DOHH2 (cell line): Measurements from ENCODE around the gene MTO1.

Experiments used
- H3F3A ChIP-seq: fragments of 200-600 bp; sonication (generic), shearing (Covaris generic); 2 replicates; pipeline ENCODE4 v1.6.0; 2016; ENCODE audit warnings: antibody characterized with exemption, mild to moderate bottlenecking; ENCODE audit not compliant: control insufficient read depth, insufficient read depth
- H3K27ac ChIP-seq: fragments of 200-600 bp; sonication (generic); 2 replicates; pipeline ENCODE4 v1.5.1; 2014; ENCODE audit warnings: low read depth, mild to moderate bottlenecking, low read length, moderate library complexity
- H3K27me3 ChIP-seq: fragments of 200-600 bp; sonication (generic); 2 replicates; pipeline ENCODE4 v1.6.1; 2014; ENCODE audit warnings: mild to moderate bottlenecking, low read length, mixed read lengths; ENCODE audit not compliant: control insufficient read depth
- H3K36me3 ChIP-seq: fragments of 200-600 bp; sonication (generic); 2 replicates; pipeline ENCODE4 v1.6.1; 2014; ENCODE audit warnings: mild to moderate bottlenecking, low read length, moderate library complexity, mixed read lengths; ENCODE audit not compliant: control insufficient read depth
- H3K4me1 ChIP-seq: fragments of 200-600 bp; sonication (generic); 2 replicates; pipeline ENCODE4 v1.6.1; 2014; ENCODE audit warnings: mild to moderate bottlenecking, low read length, mixed read lengths; ENCODE audit not compliant: control insufficient read depth
- H3K4me2 ChIP-seq: fragments of 200-600 bp; sonication (generic); 2 replicates; pipeline ENCODE4 v1.6.0; 2014; ENCODE audit warnings: mild to moderate bottlenecking, low read length, moderate library complexity
- H3K4me3 ChIP-seq: fragments of 200-600 bp; sonication (generic); 2 replicates; pipeline ENCODE4 v1.5.1; 2014; ENCODE audit warnings: mild to moderate bottlenecking, low read length, mixed read lengths
- H3K79me2 ChIP-seq: fragments of 200-600 bp; sonication (generic); 2 replicates; pipeline ENCODE4 v1.6.1; 2014; ENCODE audit warnings: mild to moderate bottlenecking, low read length, mixed read lengths; ENCODE audit not compliant: control insufficient read depth
- H3K9me2 ChIP-seq: fragments of 200-600 bp; sonication (generic); replicated peaks from 2 replicates; pipeline ENCODE4 v1.6.1; 2014; ENCODE audit warnings: mild to moderate bottlenecking, low read length, mixed read lengths; ENCODE audit not compliant: control insufficient read depth
- H3K9me3 ChIP-seq: fragments of 200-600 bp; sonication (generic); 2 replicates; pipeline ENCODE4 v1.6.1; 2014; ENCODE audit warnings: antibody characterized with exemption, low read length, mixed read lengths; ENCODE audit not compliant: control insufficient read depth, insufficient read depth
- H4K20me1 ChIP-seq: fragments of 200-600 bp; sonication (generic); 2 replicates; pipeline ENCODE4 v1.6.0; 2014; ENCODE audit warnings: low read depth, mild to moderate bottlenecking, antibody characterized with exemption, low read length, moderate library complexity; ENCODE audit not compliant: control insufficient read depth, insufficient read depth
- EZH2phosphoT487 ChIP-seq: fragments of 200-600 bp; sonication (generic); IDR thresholded peaks from 2 replicates; pipeline ENCODE4 v1.6.1; 2017; ENCODE audit warnings: borderline replicate concordance, mild to moderate bottlenecking, antibody characterized with exemption, low read length, moderate library complexity, mixed read lengths
- TF ChIP-seq, protein P1 (sequence below): fragments of 200-600 bp; sonication (generic); IDR thresholded peaks from one replicate; pipeline ENCODE4 v1.5.1; 2014; ENCODE audit warnings: antibody characterized with exemption, mild to moderate bottlenecking, low read depth, low read length; ENCODE audit not compliant: poor library complexity, severe bottlenecking

Gene MTO1

DNA sequence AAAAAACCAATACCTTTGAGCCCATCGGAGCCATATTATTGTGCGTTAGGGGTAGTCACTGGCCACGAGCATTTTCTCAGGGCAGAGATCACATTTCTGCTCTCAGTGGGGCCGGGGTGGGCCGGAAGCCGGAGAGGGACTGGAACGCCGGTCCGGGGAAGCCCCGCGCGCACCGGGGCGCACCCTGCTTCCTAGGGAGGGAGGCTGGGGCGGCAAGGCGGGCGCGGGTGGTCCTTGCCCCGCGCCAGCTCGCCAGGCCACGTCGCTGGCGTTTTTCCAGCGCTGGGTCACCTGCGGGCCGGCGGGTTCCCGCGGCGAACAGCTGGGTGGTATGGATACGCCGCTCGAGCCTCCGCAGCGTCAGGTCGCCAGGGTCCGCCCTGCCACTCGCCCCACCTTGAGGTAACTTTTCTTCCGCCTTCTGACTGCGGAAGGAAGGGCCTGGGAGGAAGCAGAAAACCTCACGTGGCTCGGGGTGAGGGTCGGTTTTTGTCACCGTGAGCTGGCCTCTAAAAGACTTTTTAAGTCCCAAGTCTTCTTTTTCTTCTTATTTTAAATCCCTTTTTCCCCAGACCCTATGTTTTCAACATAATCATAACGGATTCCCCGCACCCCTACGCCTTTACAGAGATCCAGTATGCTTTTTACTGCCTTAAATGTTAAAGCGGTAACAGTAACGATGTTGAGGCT is 62.0 kb downstream of the MTO1 start:
- Histone ChIP-seq H3K9me3 (no peaks in the 10 kb centered on the region), H3K27me3 (peaks cover 3% of the 10 kb centered on the region), H3K4me2 (peak overlapping the region; percentile 92), H3F3A (peaks cover 28% of the 10 kb centered on the region), H3K79me2 (peaks cover 47% of the 10 kb centered on the region), H3K36me3 (peaks cover 27% of the 10 kb centered on the region), H3K9me2 (no peaks in the 10 kb centered on the region), H3K4me1 (peaks cover 25% of the 10 kb centered on the region), H3K27ac (peak overlapping the region; percentile 95), H3K4me3 (peak overlapping the region; percentile 92), H4K20me1 (peaks cover 14% of the 10 kb centered on the region; the same call in 1 of the 2 replicates)
- TF ChIP-seq EZH2phosphoT487: no peak
- TF ChIP-seq, protein P1, sequence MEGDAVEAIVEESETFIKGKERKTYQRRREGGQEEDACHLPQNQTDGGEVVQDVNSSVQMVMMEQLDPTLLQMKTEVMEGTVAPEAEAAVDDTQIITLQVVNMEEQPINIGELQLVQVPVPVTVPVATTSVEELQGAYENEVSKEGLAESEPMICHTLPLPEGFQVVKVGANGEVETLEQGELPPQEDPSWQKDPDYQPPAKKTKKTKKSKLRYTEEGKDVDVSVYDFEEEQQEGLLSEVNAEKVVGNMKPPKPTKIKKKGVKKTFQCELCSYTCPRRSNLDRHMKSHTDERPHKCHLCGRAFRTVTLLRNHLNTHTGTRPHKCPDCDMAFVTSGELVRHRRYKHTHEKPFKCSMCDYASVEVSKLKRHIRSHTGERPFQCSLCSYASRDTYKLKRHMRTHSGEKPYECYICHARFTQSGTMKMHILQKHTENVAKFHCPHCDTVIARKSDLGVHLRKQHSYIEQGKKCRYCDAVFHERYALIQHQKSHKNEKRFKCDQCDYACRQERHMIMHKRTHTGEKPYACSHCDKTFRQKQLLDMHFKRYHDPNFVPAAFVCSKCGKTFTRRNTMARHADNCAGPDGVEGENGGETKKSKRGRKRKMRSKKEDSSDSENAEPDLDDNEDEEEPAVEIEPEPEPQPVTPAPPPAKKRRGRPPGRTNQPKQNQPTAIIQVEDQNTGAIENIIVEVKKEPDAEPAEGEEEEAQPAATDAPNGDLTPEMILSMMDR: no peak

DNA sequence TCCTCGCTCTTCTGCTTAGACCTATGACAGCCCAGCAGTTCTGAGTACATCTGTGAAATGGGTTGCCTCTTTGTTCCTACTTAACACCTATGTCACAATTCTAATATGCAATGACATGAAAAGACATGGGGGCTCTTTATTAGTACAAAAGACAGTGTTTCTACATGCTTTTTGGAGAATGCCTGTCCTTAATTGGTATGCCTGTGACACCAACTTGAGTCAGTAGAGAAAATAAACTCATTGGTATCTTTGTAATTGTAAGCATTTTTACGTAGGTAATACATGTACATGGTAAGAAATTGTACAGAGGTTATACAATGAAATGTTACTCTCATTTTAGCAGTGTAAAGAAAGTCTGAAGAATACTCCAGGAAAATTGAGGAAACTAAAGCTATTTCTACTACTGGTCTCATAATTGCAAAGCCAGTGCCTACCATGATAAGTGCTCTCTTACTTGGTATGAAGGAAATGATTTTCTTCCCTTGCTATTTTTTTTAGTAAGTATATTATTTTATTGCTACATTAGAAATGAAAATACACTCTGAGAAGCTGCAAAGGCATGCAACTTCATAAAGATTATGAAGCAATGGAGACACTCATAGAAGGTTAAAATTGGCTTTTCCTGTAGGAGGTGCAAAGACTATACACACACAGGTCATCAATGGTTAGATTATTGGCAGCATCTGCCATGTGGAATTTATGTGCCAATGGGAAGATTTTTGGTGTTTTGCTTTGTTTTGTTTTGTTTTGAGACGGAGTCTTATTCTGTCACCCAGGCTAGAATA is 64.2 kb downstream of the MTO1 start:
- Histone ChIP-seq H3K27ac (no peak overlapping the region), H3K4me2 (no peak overlapping the region), H4K20me1 (no peaks in the 10 kb centered on the region), H3K79me2 (peaks cover 27% of the 10 kb centered on the region), H3K27me3 (no peaks in the 10 kb centered on the region; the same call in none of the 2 replicates), H3F3A (peaks cover 8% of the 10 kb centered on the region), H3K4me3 (no peak overlapping the region), H3K4me1 (peaks cover 13% of the 10 kb centered on the region), H3K36me3 (peaks cover 6% of the 10 kb centered on the region), H3K9me3 (no peaks in the 10 kb centered on the region), H3K9me2 (no peaks in the 10 kb centered on the region)
- no peak for TF ChIP-seq EZH2phosphoT487
- TF ChIP-seq, protein P1: no peak

DNA sequence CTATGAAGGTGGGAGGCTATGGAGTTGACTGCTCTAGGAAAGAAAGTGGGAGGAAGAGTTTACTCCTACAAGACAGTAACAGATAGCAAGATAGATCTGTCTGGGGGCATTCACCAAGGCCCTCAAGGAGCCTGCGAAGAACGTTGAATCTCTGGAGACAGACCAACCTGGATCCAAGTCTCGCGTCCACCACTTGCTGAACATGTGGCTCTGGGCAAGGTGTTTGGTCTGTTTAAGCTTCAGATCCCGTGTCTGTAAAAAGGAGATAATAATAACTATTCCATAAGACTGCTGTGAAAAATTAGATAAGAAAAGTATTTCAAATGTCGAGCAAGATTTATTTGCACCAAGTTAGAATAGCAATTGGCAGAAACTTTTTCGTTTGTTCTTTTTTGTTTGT is 67.4 kb downstream of the MTO1 start:
- TF ChIP-seq, protein P1: no peak
- no peak for TF ChIP-seq EZH2phosphoT487
- Histone ChIP-seq H3K79me2 (peaks cover 4% of the 10 kb centered on the region), H3K4me3 (no peak overlapping the region), H3K4me2 (no peak overlapping the region), H3K27ac (no peak overlapping the region), H3F3A (no peaks in the 10 kb centered on the region), H3K9me3 (no peaks in the 10 kb centered on the region), H3K27me3 (peaks cover 2% of the 10 kb centered on the region; the same call in 1 of the 2 replicates), H3K36me3 (no peaks in the 10 kb centered on the region), H3K9me2 (no peaks in the 10 kb centered on the region), H4K20me1 (no peaks in the 10 kb centered on the region), H3K4me1 (peaks cover 6% of the 10 kb centered on the region)
